Smooth muscle cell of bladder (primary cell): ENCODE measurements around the gene LTBP2. TPM values are rescaled to one million over a fixed set of nuclear protein-coding genes. Genes with fewer than 3 reads are reported as not detected.

Experiments
- total RNA-seq: library from RNA; depleted of rRNA; stranded (reverse); fragments of >200 nt; gene quantifications from 2 replicates; pipeline ENCODE4 v1.2.3, GENCODE V29; 2014

Gene LTBP2
- total RNA-seq, result 71.0 and 72.3 TPM in 2 replicates

GRCh38 chr14:74611650-74612349 lies at the start of gene LTBP2:
Gene LTBP2, minus strand, starts transcription at chr14:74612237. Its CDS starts 293 bp downstream, at chr14:74611944.

GRCh38 chr14:74493343-74494261 lies 118.4 kb downstream of the LTBP2 start, which contains the start of gene ISCA2:
Gene ISCA2, plus strand, starts transcription at chr14:74493765. Its CDS starts 10 bp downstream, at chr14:74493775.

DNA sequence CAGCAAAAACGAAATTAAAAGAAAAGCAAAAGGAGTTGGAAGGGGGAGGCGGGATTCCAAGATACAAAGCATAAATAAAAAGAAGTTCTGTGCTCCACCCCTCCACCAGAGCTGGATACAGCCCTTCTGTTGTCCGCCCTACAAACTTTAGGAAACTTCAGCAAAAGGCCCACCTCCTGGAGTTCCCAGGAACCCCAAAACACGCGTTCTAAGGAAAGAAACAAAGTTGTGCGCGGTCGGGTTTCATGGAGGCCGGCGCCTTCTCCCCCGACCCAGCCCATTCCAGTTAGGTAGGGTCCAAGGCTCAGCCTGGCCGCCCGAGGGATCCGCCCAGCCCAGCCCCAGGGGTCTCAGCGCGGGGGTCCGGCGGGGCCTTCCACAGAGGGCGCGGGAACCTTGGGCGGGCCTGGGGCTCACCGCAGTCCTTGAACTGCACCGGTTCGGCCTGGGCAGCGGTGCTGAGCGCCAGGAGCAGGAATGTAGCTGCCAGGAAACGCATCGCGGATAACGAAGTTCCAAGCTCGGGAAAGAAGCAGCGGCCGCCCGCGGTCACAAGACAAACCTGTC lies 119.2 kb downstream of the LTBP2 start, which contains the start of gene NPC2:
NPC2 (minus strand) TSS at position 530 of the 567 bp plus-strand sequence; CDS start at position 499, 31 bp downstream.

Other genes starting within 250 kb of the LTBP2 start
- not detected in 2 replicates for gene SYNDIG1L, start 186.0 kb downstream of the LTBP2 start, total RNA-seq
- 112 and 157 TPM in 2 replicates for gene NPC2, start 118.9 kb downstream of the LTBP2 start, total RNA-seq
- gene ISCA2, start 118.5 kb downstream of the LTBP2 start, total RNA-seq, result 10.1 and 14.4 TPM in 2 replicates
- gene AREL1, start 100.8 kb upstream of the LTBP2 start, total RNA-seq, result 23.5 and 24.4 TPM in 2 replicates
- gene FCF1, start 100.9 kb upstream of the LTBP2 start, total RNA-seq, result 21.8 and 38.0 TPM in 2 replicates
- 20.6 and 22.6 TPM in 2 replicates for gene YLPM1, start 151.1 kb upstream of the LTBP2 start, total RNA-seq